ENCODE results near the gene GALR2.

The GALR2 gene

DNA sequence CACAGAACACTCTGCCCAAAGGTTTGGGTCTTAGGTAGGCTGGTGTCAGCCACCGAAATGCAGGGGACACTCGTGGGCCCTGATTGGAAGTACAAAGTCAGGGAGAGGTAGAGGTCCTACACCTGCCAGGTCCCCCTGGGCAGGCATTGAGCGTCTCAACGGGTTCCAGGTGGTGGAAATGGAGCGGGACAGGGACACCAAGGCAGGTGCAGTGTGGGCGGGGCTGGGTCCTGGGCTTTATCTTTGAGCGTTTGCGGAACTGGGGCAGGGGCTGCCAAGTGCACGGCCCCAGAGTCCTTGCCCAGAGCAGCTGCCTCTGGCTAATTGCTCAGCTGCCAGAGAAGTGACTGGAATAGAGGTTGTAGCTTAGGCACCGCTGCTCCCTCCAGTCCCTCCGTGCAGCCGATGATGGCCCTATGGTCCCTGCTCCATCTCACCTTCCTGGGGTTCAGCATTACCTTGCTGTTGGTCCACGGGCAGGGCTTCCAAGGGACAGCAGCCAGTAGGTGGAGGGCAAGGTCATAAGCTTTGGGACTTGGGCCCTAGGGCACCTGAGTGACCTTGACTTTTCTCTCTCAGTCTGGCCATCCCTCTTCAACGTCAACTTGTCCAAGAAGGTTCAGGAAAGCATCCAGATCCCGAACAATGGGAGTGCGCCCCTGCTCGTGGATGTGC lies 4.4 kb downstream of the GALR2 start, which contains the start of gene ZACN:
TSS of gene ZACN (plus strand) at position 323 of the 675 bp plus-strand sequence. CDS start at position 406, 83 bp downstream.
- no peak for DNase-seq (ENCODE audit: low read depth)
- TF ChIP-seq, protein P1, sequence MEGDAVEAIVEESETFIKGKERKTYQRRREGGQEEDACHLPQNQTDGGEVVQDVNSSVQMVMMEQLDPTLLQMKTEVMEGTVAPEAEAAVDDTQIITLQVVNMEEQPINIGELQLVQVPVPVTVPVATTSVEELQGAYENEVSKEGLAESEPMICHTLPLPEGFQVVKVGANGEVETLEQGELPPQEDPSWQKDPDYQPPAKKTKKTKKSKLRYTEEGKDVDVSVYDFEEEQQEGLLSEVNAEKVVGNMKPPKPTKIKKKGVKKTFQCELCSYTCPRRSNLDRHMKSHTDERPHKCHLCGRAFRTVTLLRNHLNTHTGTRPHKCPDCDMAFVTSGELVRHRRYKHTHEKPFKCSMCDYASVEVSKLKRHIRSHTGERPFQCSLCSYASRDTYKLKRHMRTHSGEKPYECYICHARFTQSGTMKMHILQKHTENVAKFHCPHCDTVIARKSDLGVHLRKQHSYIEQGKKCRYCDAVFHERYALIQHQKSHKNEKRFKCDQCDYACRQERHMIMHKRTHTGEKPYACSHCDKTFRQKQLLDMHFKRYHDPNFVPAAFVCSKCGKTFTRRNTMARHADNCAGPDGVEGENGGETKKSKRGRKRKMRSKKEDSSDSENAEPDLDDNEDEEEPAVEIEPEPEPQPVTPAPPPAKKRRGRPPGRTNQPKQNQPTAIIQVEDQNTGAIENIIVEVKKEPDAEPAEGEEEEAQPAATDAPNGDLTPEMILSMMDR (IDR thresholded peaks at IDR 0.05; ENCODE audit: low read length, missing control alignments) = no peak
- H3K4me3 ChIP-seq (replicated peaks; ENCODE audit: low read depth, low read length) = no peak within 1 kb of the TSS

DNA sequence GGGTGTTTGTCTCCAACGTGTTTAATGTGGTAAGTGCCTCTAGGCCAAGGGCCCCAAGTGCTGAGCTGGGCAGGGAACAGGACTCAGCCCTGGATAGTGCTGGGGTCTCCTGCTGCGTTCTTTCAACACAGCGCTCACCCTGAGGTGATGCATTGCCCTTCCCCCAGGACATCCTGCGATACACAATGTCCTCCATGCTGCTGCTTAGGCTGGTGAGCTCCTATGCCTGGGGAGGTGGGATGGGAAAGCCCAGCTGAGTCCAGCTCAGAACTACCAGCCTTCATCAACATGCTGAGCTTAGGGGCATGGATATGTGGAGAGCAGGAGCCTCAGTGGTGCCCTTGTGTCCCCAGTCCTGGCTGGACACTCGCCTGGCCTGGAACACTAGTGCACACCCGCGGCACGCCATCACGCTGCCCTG lies 5.0 kb downstream of the GALR2 start:
- TF ChIP-seq, protein P1 (IDR thresholded peaks at IDR 0.05; ENCODE audit: low read length, missing control alignments) = no peak
- no peak overlapping the region for H3K4me3 ChIP-seq (replicated peaks; ENCODE audit: low read depth, low read length)
- DNase-seq (ENCODE audit: low read depth) = no peak

DNA sequence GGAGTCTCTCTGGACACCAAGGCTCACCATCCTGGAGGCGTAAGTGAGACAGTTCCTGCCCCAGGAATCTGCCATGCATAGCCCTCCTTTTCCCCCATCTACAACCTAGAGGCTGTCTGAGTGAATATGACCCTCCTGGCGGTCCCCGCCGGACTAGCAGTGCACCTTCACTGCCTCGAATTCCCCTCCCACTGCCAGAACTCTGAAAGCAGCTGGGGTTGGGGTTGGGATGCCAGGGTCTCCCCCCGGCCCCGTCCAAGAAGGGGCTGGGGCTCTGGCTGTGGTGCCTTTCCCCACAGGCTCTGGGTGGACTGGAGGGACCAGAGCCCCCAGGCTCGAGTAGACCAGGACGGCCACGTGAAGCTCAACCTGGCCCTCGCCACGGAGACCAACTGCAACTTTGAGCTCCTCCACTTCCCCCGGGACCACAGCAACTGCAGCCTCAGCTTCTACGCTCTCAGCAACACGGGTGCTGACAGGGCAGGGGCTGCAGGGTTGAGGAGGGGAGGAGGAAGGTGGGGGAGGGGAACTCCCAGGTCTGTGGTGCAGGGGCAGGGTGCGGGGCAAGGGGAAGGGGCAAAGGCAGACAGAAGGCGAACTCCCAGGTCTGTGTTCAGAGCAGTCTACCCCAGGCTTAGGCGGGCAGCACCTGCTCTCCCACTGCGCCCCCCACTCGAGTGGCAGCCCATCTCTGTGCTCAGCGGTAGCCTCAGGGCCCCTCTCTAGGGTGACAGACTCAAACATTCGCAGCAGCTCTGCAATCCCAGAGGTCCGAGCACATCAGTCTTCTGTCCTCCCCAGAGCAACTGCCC lies 5.6 kb downstream of the GALR2 start:
- TF ChIP-seq, protein P1 (IDR thresholded peaks at IDR 0.05; ENCODE audit: low read length, missing control alignments) = peak; percentile 5
- DNase-seq (ENCODE audit: low read depth) = no peak
- H3K4me3 ChIP-seq (replicated peaks; ENCODE audit: low read depth, low read length) = no peak overlapping the region

DNA sequence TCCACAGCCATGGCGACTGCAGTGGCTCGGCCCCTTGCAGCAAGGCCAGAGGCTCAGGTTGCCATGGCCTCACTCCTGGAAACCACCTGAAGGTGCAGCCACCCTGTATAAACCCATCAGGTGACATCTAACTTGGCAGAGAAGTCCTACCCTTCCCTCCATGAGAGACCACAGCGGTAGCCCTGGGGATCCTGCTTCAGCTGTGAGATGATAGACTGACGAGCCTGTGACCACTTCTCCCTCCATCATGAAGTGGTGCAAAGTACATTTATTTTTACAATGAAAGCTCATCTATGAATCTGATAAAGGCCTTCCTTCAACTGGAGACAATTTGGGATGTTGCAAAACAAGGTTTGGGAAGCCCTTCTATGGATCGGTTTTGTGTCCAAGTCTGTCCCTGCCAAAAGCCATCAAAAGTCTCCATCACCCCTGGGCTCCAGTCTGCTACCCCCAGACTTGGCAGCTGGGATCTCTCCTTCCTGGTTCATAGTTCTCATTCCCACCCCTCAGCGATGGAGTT lies 6.2 kb downstream of the GALR2 start:
- DNase-seq (ENCODE audit: low read depth) = no peak
- TF ChIP-seq, protein P1 (IDR thresholded peaks at IDR 0.05; ENCODE audit: low read length, missing control alignments) = no peak

DNA sequence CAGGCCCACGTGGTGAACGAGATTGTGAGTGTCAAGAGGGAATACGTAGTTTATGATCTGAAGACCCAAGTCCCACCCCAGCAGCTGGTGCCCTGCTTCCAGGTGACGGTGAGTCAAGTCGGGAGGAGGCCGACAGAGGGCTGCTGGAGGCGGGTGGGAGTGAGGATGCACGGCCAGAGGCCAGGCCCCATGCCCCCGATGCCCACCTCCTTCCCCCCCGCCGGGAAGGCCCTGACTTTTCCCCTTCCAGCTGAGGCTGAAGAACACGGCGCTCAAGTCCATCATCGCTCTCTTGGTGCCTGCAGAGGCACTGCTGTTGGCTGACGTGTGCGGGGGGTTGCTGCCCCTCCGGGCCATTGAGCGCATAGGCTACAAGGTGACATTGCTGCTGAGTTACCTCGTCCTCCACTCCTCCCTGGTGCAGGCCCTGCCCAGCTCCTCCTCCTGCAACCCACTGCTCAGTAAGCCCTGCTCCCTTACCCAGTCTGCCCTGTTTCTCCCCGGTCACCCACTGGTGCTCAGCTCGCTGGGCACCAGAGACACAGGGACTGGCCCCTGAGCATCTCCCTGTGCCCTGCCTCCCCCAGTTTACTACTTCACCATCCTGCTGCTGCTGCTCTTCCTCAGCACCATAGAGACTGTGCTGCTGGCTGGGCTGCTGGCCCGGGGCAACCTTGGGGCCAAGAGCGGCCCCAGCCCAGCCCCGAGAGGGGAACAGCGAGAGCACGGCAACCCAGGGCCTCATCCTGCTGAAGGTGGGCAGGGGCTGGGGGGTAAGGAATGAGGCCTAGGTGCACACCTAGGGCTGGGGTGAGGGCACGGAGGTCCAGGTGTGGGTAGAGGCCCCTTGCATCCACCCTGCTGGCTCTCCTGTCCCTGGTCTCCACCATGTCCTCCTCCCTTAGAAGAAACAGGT lies 7.0 kb downstream of the GALR2 start:
- TF ChIP-seq, protein P1 (IDR thresholded peaks at IDR 0.05; ENCODE audit: low read length, missing control alignments) = no peak
- H3K4me3 ChIP-seq (replicated peaks; ENCODE audit: low read depth, low read length) = no peak overlapping the region
- DNase-seq (ENCODE audit: low read depth) = no peak

More for the DNA sequence above, 6.2 kb downstream of the GALR2 start:
- no peak overlapping the region for H3K4me3 ChIP-seq (replicated peaks; ENCODE audit: low read depth, low read length)

All from fibroblast of pulmonary artery (primary cell).